ENCODE results near the gene PTPN14. TPM values are rescaled to one million over a fixed set of nuclear protein-coding genes. Genes with fewer than 3 reads are reported as not detected.
A peak's percentile ranks its signal among the peaks of the same experiment; 100 is the strongest.

Gene PTPN14
- total RNA-seq, 2 experiments from 2014 or later = 0.20 to 0.28 TPM

- Mint-ChIP-seq H3K36me3 (ENCODE audit: low read depth) (peaks cover 2% of the 10 kb centered on the region), H3K4me1 (peaks cover 3% of the 10 kb centered on the region), H3K27ac (no peak overlapping the region), H3K27me3 (peaks cover 8% of the 10 kb centered on the region), H3K9me3 (no peaks in the 10 kb centered on the region), H3K4me3 (no peak overlapping the region)
- ChIA-PET POLR2A (interaction anchor here (0.6 kb wide), 1 partner anchor 110 kb away, joined by 4 read pairs; no protein-coding TSS in a partner anchor), CTCF (interaction anchor here (1.2 kb wide), 1 partner anchor 123 kb away, joined by 4 read pairs; no protein-coding TSS in a partner anchor)
- no peak for DNase-seq
These were observed 96.6 kb downstream of the PTPN14 start for GRCh38 chr1:214454569-214455396.

- Mint-ChIP-seq H3K9me3 (no peaks in the 10 kb centered on the region), H3K36me3 (ENCODE audit: low read depth) (peaks cover 2% of the 10 kb centered on the region), H3K4me3 (no peak overlapping the region), H3K27me3 (peaks cover 8% of the 10 kb centered on the region), H3K27ac (no peak overlapping the region), H3K4me1 (peaks cover 3% of the 10 kb centered on the region)
- CTCF ChIA-PET = interaction anchor here (0.9 to 1.2 kb wide), 2 partner anchors 25 to 122 kb away, joined by 4 read pairs; no protein-coding TSS in a partner anchor
- POLR2A ChIA-PET = no interaction called here
- DNase-seq = no peak
These were observed 98.2 kb downstream of the PTPN14 start for GRCh38 chr1:214453109-214453722.

GRCh38 chr1:214452152-214452784 is 99.1 kb downstream of the PTPN14 start:
- Mint-ChIP-seq H3K4me3 (no peak overlapping the region), H3K36me3 (ENCODE audit: low read depth) (peaks cover 2% of the 10 kb centered on the region), H3K4me1 (peaks cover 3% of the 10 kb centered on the region), H3K9me3 (no peaks in the 10 kb centered on the region), H3K27me3 (peaks cover 8% of the 10 kb centered on the region), H3K27ac (no peak overlapping the region)
- no peak for DNase-seq
- CTCF ChIA-PET = interaction anchor here (0.9 kb wide), 1 partner anchor 25 kb away, joined by 4 read pairs; no protein-coding TSS in a partner anchor
- POLR2A ChIA-PET = interaction anchor here (1.0 kb wide), 1 partner anchor 13 kb away, joined by 3 read pairs; no protein-coding TSS in a partner anchor

- Mint-ChIP-seq H3K4me3 (no peak overlapping the region), H3K27ac (no peak overlapping the region), H3K9me3 (no peaks in the 10 kb centered on the region), H3K36me3 (ENCODE audit: low read depth) (peaks cover 2% of the 10 kb centered on the region), H3K27me3 (peaks cover 8% of the 10 kb centered on the region), H3K4me1 (peaks cover 5% of the 10 kb centered on the region)
- CTCF ChIA-PET = no interaction called here
- POLR2A ChIA-PET = interaction anchor here (1.0 kb wide), 1 partner anchor 12 kb away, joined by 3 read pairs; no protein-coding TSS in a partner anchor
- no peak for DNase-seq
These were observed 99.8 kb downstream of the PTPN14 start for GRCh38 chr1:214451596-214451995.

GRCh38 chr1:214449371-214449770 is 102.0 kb downstream of the PTPN14 start:
- Mint-ChIP-seq H3K4me3 (no peak overlapping the region), H3K27ac (no peak overlapping the region), H3K36me3 (ENCODE audit: low read depth) (peaks cover 2% of the 10 kb centered on the region), H3K4me1 (peaks cover 17% of the 10 kb centered on the region), H3K27me3 (peaks cover 7% of the 10 kb centered on the region), H3K9me3 (no peaks in the 10 kb centered on the region)
- POLR2A ChIA-PET = no interaction called here
- DNase-seq = no peak
- CTCF ChIA-PET = no interaction called here

GRCh38 chr1:214448536-214448935 is 102.9 kb downstream of the PTPN14 start:
- ChIA-PET POLR2A (no interaction called here), CTCF (no interaction called here)
- DNase-seq = no peak
- Mint-ChIP-seq H3K27me3 (peaks cover 6% of the 10 kb centered on the region), H3K27ac (no peak overlapping the region), H3K4me3 (no peak overlapping the region), H3K9me3 (no peaks in the 10 kb centered on the region), H3K4me1 (peaks cover 19% of the 10 kb centered on the region), H3K36me3 (ENCODE audit: low read depth) (peaks cover 2% of the 10 kb centered on the region)

- Mint-ChIP-seq H3K4me3 (no peak overlapping the region), H3K4me1 (peaks cover 22% of the 10 kb centered on the region), H3K36me3 (ENCODE audit: low read depth) (no peaks in the 10 kb centered on the region), H3K27ac (no peak overlapping the region), H3K9me3 (no peaks in the 10 kb centered on the region), H3K27me3 (peaks cover 4% of the 10 kb centered on the region)
- CTCF ChIA-PET = no interaction called here
- POLR2A ChIA-PET = no interaction called here
- DNase-seq = no peak
These were observed 103.9 kb downstream of the PTPN14 start for GRCh38 chr1:214447557-214447871.

- no peak overlapping the region for H3K27ac Mint-ChIP-seq
These were observed 104.4 kb downstream of the PTPN14 start for GRCh38 chr1:214446772-214447556.

GRCh38 chr1:214445831-214446614 is 105.4 kb downstream of the PTPN14 start:
- Mint-ChIP-seq H3K36me3 (ENCODE audit: low read depth) (no peaks in the 10 kb centered on the region), H3K9me3 (no peaks in the 10 kb centered on the region), H3K4me3 (no peak overlapping the region), H3K4me1 (peaks cover 26% of the 10 kb centered on the region), H3K27ac (no peak overlapping the region), H3K27me3 (peaks cover 4% of the 10 kb centered on the region)
- DNase-seq = no peak
- POLR2A ChIA-PET = no interaction called here
- CTCF ChIA-PET = no interaction called here

More at GRCh38 chr1:214446772-214447556, 104.4 kb downstream of the PTPN14 start:
- Mint-ChIP-seq H3K4me1 (peaks cover 22% of the 10 kb centered on the region), H3K36me3 (ENCODE audit: low read depth) (no peaks in the 10 kb centered on the region), H3K9me3 (no peaks in the 10 kb centered on the region), H3K27me3 (peaks cover 4% of the 10 kb centered on the region), H3K4me3 (no peak overlapping the region)
- ChIA-PET POLR2A (no interaction called here), CTCF (no interaction called here)
- DNase-seq = no peak

- H3K9me3 Mint-ChIP-seq = no peaks in the 10 kb centered on the region
- no peaks in the 10 kb centered on the region for H3K36me3 Mint-ChIP-seq (ENCODE audit: low read depth)
- H3K4me3 Mint-ChIP-seq = no peak overlapping the region
- no peak overlapping the region for H3K27ac Mint-ChIP-seq
- ChIA-PET CTCF (no interaction called here), POLR2A (no interaction called here)
- H3K27me3 Mint-ChIP-seq = peaks cover 4% of the 10 kb centered on the region
- DNase-seq = no peak
- H3K4me1 Mint-ChIP-seq = peaks cover 35% of the 10 kb centered on the region
These were observed 106.2 kb downstream of the PTPN14 start for GRCh38 chr1:214445199-214445598.

- ChIA-PET CTCF (interaction anchor here (1.1 kb wide), 1 partner anchor 110 kb away, joined by 3 read pairs; no protein-coding TSS in a partner anchor), POLR2A (interaction anchor here (1.4 kb wide), 1 partner anchor 17 kb away, joined by 4 read pairs; no protein-coding TSS in a partner anchor)
- peaks cover 43% of the 10 kb centered on the region for H3K4me1 Mint-ChIP-seq
- no peak overlapping the region for H3K4me3 Mint-ChIP-seq
- no peaks in the 10 kb centered on the region for H3K36me3 Mint-ChIP-seq (ENCODE audit: low read depth)
- H3K27ac Mint-ChIP-seq = no peak overlapping the region
- no peaks in the 10 kb centered on the region for H3K9me3 Mint-ChIP-seq
- no peak for DNase-seq
- H3K27me3 Mint-ChIP-seq = peaks cover 4% of the 10 kb centered on the region
These were observed 107.0 kb downstream of the PTPN14 start for GRCh38 chr1:214444182-214444939.

GRCh38 chr1:214441119-214441518 is 110.3 kb downstream of the PTPN14 start:
- peaks cover 58% of the 10 kb centered on the region for H3K4me1 Mint-ChIP-seq
- no peak for DNase-seq
- peaks cover 4% of the 10 kb centered on the region for H3K27me3 Mint-ChIP-seq
- no peaks in the 10 kb centered on the region for H3K36me3 Mint-ChIP-seq (ENCODE audit: low read depth)
- no peaks in the 10 kb centered on the region for H3K9me3 Mint-ChIP-seq
- CTCF ChIA-PET = no interaction called here
- peak overlapping the region; percentile 35 for H3K27ac Mint-ChIP-seq
- POLR2A ChIA-PET = no interaction called here
- no peak overlapping the region for H3K4me3 Mint-ChIP-seq
